GM18870 (cell line): ENCODE data around the gene MAP2K5.

Source experiments
- ATAC-seq: cut with Tn5 transposase; IDR thresholded peaks from one replicate; pipeline ENCODE4 v1.9.1; 2021; ENCODE audit warnings: moderate library complexity; ENCODE audit not compliant: unreplicated experiment

The MAP2K5 gene

GRCh38 chr15:67777773-67778172, 235.3 kb downstream of the MAP2K5 start:
- no peak for ATAC-seq

GRCh38 chr15:67778968-67779548, 236.6 kb downstream of the MAP2K5 start:
- ATAC-seq, result no peak

- ATAC-seq, result no peak
These were observed 237.1 kb downstream of the MAP2K5 start for GRCh38 chr15:67779549-67780111.

- no peak for ATAC-seq
These were observed 238.6 kb downstream of the MAP2K5 start for GRCh38 chr15:67781061-67781460.

GRCh38 chr15:67781907-67782690, 239.6 kb downstream of the MAP2K5 start:
- ATAC-seq, result no peak

GRCh38 chr15:67782691-67782991, 240.1 kb downstream of the MAP2K5 start:
- no peak for ATAC-seq

GRCh38 chr15:67783303-67783702, 240.8 kb downstream of the MAP2K5 start:
- no peak for ATAC-seq

GRCh38 chr15:67784090-67784781, 241.7 kb downstream of the MAP2K5 start:
- ATAC-seq, result peak; percentile 76

GRCh38 chr15:67784856-67785430, 242.4 kb downstream of the MAP2K5 start:
- ATAC-seq, result no peak

DNA sequence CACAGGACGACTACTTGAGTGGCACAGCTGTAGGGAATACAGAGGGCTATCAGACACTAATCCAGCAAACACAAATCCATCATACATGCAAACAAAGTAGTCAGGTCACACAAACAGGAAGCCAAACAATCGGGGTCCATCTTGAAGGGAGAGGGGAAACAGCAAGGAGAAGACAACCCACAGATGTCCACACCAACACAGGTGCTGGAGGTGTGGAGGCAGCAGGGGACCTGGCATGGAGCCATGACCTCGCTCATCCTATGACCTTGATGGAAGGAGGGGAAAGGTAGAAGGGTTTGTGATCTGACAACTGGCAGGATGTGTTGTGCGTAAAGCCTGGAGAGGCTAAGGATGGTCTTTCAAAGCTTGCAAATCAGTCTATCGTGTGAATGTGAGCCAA, 242.9 kb downstream of the MAP2K5 start:
- ATAC-seq, result no peak

GRCh38 chr15:67786646-67787045, 244.1 kb downstream of the MAP2K5 start:
- ATAC-seq, result no peak

- ATAC-seq, result no peak
These were observed 246.5 kb downstream of the MAP2K5 start for GRCh38 chr15:67788986-67789385.

DNA sequence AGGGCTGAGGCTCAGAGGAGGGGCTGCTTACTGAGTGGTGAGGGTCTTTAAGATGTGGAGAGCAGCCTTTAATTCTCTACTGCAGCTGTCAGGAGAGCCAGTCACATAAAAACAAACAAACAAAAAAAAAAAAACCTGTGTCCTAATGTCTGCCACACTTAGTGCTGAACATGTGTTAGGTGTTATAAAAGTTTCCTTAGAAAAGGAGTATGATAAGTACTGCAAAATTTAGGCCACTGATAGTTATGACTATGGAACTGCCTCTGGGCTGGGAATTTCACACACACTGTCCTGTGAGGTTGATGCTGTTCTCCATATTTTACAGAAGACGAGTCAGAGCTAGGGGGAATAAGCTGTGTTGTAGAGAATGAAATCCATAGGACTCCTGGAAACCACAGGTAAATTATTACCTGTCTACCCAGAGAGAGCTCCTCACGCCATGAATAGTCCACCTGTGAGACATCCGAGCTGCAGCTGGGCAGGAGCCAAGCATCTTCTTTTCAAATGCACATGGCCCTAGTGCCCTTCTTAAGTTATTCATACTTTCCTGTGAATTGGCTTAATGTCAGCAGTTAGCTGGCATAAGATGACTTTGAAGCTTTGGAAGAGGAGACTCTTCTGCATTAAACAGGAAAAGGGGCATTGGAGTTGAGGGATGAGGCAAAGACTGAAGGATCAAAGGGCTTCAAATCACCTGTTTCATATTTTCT, 248.3 kb downstream of the MAP2K5 start:
- no peak for ATAC-seq

GRCh38 chr15:67792250-67792942, 249.9 kb downstream of the MAP2K5 start:
- ATAC-seq, result no peak

DNA sequence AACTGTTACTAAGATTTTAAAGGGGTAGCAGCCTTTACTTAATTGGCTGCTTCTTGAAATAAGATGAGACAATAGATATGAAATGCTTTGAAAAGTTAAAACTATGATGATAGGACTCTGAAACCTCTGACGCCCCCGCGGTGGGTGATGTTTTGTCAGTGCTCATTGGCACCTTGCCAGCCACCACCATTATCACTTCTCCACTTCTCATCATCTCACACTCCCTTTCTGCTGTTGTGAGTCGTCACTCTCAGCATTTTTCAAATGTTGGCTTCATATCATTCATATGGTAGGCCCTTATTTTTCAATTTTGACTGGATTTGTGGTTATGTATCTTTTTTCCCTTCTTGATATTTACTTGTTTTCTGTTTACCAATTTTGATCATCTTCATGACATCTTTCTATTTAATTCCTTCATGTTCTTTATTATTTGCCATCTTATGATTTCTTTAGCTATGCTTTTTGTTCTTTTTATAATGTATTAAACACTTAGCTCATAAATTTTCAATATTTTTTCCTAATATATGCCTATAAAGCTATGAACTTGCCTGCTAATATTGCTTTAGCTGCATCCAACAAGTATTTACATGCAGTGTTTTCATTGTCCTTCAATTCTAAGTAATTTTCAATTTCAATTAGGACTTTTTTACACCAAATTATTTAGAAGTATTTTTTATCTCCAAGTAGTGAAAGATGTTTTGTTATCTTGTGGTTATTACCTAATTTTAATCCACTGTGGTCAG, 252.5 kb downstream of the MAP2K5 start:
- ATAC-seq, result no peak

GRCh38 chr15:67796196-67797127, 254.0 kb downstream of the MAP2K5 start:
- no peak for ATAC-seq

GRCh38 chr15:67799801-67800205, 257.3 kb downstream of the MAP2K5 start:
- ATAC-seq, result no peak

DNA sequence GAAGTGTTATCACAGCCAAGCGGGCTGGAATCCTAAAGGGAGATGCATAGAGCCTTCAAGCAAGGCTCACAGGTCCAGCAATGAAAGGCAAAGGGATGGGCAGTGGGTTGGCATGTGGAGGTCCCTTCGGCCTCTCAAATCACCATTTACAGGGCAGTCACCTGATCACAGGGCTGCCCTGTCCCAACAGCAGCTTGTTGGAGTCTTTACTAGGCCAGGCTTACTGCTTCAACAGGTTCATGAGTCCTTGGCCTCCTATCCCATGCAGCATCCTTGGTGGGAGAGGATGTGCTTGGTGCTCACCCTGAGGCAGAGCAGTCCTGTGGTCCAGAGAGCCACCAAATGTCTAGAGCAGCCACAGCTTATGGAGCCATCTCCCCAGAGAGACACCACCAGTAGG, 258.6 kb downstream of the MAP2K5 start:
- ATAC-seq, result no peak
